Esophagus muscularis mucosa (tissue), 4 donors: Measurements from ENCODE around the gene SYMPK. TPM values are rescaled to one million over a fixed set of nuclear protein-coding genes. Genes with fewer than 3 reads are reported as not detected.
"Not testable (repeated sequence)": the region's sequence is repeated elsewhere in the genome, so short reads cannot be mapped to it uniquely, and the experiment has no call there.

Experiments
- DNase-seq: peaks from one replicate; pipeline ENCODE4 v3.0.0-alpha.2; 2017; ENCODE audit errors: extremely low spot score
- H3K27ac ChIP-seq, 4 donors: fragments of 200-600 bp; sonication (generic); replicated peaks in 1 of 4; 1 replicate in 3 of 4; 2 replicates in 1 of 4; pipeline ENCODE4 v1.5.1; 2016 to 2019; ENCODE audit warnings: mild to moderate bottlenecking in 1 of 4
- H3K27me3 ChIP-seq, 4 donors: fragments of 200-600 bp; sonication (generic); one replicate each; pipeline versions ENCODE4 v1.5.1 to v1.6.0; 2016 to 2019
- H3K36me3 ChIP-seq, 4 donors: fragments of 200-600 bp; sonication (generic); one replicate each; pipeline ENCODE4 v1.5.1; 2016 to 2019
- H3K4me1 ChIP-seq, 4 donors: fragments of 200-600 bp; sonication (generic); one replicate each; pipeline ENCODE4 v1.5.1; 2016 to 2019
- H3K4me3 ChIP-seq, 4 donors: fragments of 200-600 bp; sonication (generic); 1 replicate in 2 of 4; 2 replicates in 2 of 4; pipeline ENCODE4 v1.5.1; 2016 to 2019; ENCODE audit warnings: mild to moderate bottlenecking in 4 of 4, moderate library complexity in 1 of 4
- H3K9me3 ChIP-seq, 4 donors: fragments of 200-600 bp; sonication (generic); 1 replicate in 3 of 4; 2 replicates in 1 of 4; pipeline ENCODE4 v1.5.1; 2016 to 2019
- EP300 ChIP-seq: sonication (generic); formaldehyde crosslinking; IDR thresholded peaks from one replicate; pipeline ENCODE4 v1.6.1; 2017; ENCODE audit warnings: antibody characterized with exemption
- POLR2A ChIP-seq: fragments of 450-650 bp; IDR thresholded peaks from one replicate; pipeline ENCODE4 v1.6.1; 2017; ENCODE audit warnings: antibody characterized with exemption, moderate library complexity, mild to moderate bottlenecking, low read depth
- POLR2AphosphoS5 ChIP-seq, 2 donors: sonication (generic); formaldehyde crosslinking; IDR thresholded peaks; one replicate each; pipeline ENCODE4 v1.6.1; 2017; ENCODE audit warnings: antibody characterized with exemption in 2 of 2
- WGBS: methylation state at CpG from one replicate; pipeline ENCODE4 v1.1.5; 2018; 5-methylcytosine and 5-hydroxymethylcytosine counted together
- intact Hi-C: fragments of 100-400 bp; cut with DNase I; formaldehyde crosslinking; loops from one replicate; pipeline ENCODE4 v1.15.1; 2023
- total RNA-seq, 4 donors: library from RNA; depleted of rRNA; stranded (reverse); fragments of >200 nt; gene quantifications; one replicate each; pipeline versions ENCODE4 v1.1.0 to v1.2.1, GENCODE V29; 2016
- TF ChIP-seq, protein P1 (sequence below), 3 experiments: fragments of 200-600 bp in 2 of 3; fragments of 450-650 bp in 1 of 3; sonication (generic) in 2 of 3; IDR thresholded peaks; one replicate each; pipeline ENCODE4 v1.5.1; 2017 to 2019; ENCODE audit warnings: antibody characterized with exemption in 3 of 3, mild to moderate bottlenecking in 2 of 3, moderate library complexity in 1 of 3

Gene SYMPK
- total RNA-seq, 4 donors from 2014 or later = 22.0 to 44.2 (median 36.6) TPM

DNA sequence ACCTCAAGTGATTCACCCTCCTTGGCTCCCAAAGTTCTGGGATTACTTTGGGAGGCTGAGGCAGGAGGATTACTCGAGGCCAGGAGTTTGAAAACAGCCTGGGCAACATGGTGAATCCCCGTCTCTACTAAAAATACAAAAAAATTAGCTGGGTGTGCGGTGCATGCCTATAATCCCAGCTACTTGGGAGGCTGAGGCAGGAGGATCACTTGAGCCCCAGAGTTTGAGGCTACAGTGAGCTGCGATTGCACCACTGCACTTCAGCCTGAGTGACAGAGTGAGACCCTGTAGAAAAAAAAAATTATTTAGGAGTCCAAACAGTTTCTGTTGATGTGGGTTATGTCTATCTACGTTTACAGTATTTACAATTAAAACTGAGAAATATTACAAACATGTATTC lies 7.9 kb upstream of the SYMPK start:
- intact Hi-C loops = no loop called here
- DNase-seq = no peak
- TF ChIP-seq POLR2A (no peak), POLR2AphosphoS5 (IDR thresholded peaks at IDR 0.05) (no peak), EP300 (no peak)
- TF ChIP-seq, protein P1, sequence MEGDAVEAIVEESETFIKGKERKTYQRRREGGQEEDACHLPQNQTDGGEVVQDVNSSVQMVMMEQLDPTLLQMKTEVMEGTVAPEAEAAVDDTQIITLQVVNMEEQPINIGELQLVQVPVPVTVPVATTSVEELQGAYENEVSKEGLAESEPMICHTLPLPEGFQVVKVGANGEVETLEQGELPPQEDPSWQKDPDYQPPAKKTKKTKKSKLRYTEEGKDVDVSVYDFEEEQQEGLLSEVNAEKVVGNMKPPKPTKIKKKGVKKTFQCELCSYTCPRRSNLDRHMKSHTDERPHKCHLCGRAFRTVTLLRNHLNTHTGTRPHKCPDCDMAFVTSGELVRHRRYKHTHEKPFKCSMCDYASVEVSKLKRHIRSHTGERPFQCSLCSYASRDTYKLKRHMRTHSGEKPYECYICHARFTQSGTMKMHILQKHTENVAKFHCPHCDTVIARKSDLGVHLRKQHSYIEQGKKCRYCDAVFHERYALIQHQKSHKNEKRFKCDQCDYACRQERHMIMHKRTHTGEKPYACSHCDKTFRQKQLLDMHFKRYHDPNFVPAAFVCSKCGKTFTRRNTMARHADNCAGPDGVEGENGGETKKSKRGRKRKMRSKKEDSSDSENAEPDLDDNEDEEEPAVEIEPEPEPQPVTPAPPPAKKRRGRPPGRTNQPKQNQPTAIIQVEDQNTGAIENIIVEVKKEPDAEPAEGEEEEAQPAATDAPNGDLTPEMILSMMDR (IDR thresholded peaks at IDR 0.05) = no peak
- H3K27me3 ChIP-seq = peaks cover 0 to 7% (median 0%) of the 10 kb centered on the region in 4 donors
- H3K9me3 ChIP-seq = no peaks in the 10 kb centered on the region
- H3K4me3 ChIP-seq = no peak overlapping the region
- no peak overlapping the region for H3K27ac ChIP-seq
- H3K4me1 ChIP-seq = no peaks in the 10 kb centered on the region
- whole genome bisulfite sequencing = 82% methylated on average over 5 of the region's 5 CpGs
- no peaks in the 10 kb centered on the region for H3K36me3 ChIP-seq

DNA sequence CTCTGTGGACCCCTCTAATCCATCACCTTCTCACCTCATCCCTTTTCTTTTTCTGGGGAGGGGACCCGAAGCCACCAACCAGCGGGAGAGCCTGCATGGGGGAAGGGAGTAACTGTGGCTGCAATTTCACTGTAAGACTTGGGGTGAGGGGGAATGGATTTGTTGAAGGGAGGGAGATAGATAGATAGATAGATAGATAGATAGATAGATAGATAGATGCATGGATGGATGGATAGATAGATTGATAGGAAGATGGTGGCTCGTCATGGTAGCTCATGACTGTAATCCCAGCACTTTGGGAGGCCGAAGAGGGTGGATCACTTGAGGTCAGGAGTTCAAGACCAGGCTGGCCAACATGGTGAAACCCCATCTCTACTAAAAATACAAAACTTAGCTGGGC lies 4.3 kb upstream of the SYMPK start:
- peaks cover 13 to 18% (median 17%) of the 10 kb centered on the region in 4 donors for H3K4me1 ChIP-seq
- 57% methylated on average over 4 of the region's 4 CpGs for WGBS
- not testable (repeated sequence) for H3K27ac ChIP-seq, H3K4me3 ChIP-seq, DNase-seq, H3K9me3 ChIP-seq, H3K36me3 ChIP-seq
- H3K27me3 ChIP-seq = peaks cover 10 to 31% (median 16%) of the 10 kb centered on the region in 4 donors
- intact Hi-C loops = loop anchor here (10.0 kb wide), 1 partner anchor 148 kb away; no protein-coding TSS in a partner anchor

DNA sequence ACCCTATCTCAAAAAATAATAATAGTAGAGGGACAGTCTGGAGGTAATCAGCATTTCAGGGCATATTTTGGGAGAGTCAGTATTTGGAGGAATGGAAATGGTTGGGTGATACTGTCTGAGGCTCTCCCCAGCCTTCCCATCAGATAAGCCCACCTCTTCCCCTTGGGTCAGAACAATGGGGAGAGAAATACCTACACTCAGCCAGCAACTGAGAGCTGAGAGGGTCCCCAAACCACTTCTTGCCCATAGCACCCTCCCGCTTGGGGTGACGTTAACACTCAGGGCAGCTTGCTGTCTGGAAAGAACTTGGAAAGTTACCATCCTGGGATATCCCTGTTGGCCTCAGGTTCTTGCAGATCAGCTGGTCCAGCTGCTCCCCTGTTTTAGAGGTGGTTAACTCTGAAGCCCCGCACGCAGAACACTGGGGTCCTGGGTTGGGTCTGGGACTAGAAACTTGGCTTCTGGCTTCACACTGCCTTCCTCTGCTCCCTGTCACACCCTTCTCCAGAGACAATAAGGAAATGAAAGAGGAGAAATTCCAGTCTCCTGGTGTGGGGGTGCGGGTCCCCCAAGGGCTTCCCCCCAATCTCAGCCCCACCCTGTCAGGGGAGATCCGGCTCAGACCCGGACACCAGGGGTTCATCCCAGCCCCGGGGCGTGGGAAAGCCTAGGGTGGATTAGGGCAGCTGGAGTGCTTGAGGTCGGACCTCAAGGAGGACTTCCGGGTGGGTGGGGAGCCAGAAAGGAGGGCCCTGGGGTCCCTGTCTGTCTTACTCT lies 3.6 kb upstream of the SYMPK start:
- Histone ChIP-seq H3K27ac (no peak overlapping the region), H3K27me3 (peaks cover 10 to 31% (median 16%) of the 10 kb centered on the region in 4 donors), H3K4me1 (peaks cover 19 to 25% (median 23%) of the 10 kb centered on the region in 4 donors), H3K4me3 (no peak overlapping the region), H3K36me3 (no peaks in the 10 kb centered on the region), H3K9me3 (no peaks in the 10 kb centered on the region)
- no peak for TF ChIP-seq EP300
- 72% methylated on average over 8 of the region's 11 CpGs for WGBS
- intact Hi-C loops = loop anchor here (10.0 kb wide), 1 partner anchor 148 kb away; no protein-coding TSS in a partner anchor
- DNase-seq = no peak

DNA sequence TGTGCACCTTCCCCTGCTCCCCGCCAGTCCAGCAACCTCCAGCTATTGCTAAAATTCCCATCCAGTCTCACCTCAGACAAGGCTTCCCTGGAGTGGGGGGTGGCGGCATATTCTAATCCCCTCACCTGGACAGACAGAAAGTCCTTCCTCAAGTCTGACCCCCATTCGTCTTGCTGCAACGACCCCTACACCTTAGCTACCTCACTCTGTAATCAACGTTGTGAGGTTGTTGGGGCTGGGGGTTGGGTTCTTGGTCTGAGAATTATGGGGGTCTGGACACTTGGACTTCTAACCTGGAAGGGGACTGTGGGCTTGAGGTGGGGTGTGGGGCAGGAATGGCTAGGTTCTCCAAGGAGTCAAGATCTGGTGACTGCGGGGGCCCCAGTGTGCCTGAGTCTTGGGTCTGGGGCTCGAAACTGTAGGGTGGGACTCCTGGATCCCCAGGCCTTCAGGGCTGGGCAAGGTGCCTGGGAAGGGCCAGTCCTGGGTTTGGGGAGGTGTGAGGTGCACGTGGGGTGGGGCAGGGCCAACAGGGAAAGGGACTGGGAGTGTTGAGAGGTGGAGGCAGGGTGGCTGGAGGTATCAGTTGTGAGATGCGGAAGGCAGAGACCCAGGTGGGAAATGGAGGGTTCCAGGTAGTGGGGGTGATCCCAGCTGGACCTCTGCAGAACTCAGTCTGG lies 2.5 kb upstream of the SYMPK start:
- TF ChIP-seq POLR2A = no peak
- TF ChIP-seq EP300 = no peak
- TF ChIP-seq, protein P1 (IDR thresholded peaks at IDR 0.05) = no peak
- TF ChIP-seq POLR2AphosphoS5 (IDR thresholded peaks at IDR 0.05) = no peak
- Histone ChIP-seq H3K9me3 (no peaks in the 10 kb centered on the region), H3K36me3 (peaks cover 0 to 6% (median 0%) of the 10 kb centered on the region in 4 donors), H3K27ac (no peak overlapping the region), H3K4me3 (no peak overlapping the region), H3K4me1 (peaks cover 24 to 35% (median 33%) of the 10 kb centered on the region in 4 donors), H3K27me3 (peaks cover 10 to 31% (median 16%) of the 10 kb centered on the region in 4 donors)
- DNase-seq = no peak
- intact Hi-C loops = loop anchor here (10.0 kb wide), 1 partner anchor 149 kb away; no protein-coding TSS in a partner anchor
- WGBS = 67% methylated on average over 7 of the region's 9 CpGs

DNA sequence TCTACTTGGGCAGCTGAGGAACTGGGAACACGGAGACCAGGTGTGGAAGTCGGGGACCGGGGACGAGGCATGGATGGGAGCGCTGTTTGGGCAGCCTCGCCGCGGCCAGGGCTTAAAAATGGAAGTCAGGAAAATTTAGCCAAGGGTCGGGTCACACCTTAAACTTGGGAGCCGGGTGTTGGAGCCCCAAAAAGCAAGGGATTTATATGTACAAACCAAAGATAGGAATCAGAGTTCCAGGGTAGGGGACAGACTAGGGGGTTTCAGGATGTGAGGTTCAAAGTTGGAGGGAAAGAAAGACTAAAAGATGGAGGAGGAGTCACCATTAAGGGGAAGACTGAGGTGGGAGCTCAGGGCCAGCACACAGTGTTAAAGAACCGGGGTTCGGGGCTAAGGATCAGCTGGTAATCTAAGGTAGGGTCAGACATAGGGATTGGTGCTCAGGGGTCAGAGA lies 1.7 kb upstream of the SYMPK start:
- H3K36me3 ChIP-seq = peaks cover 2 to 12% (median 4%) of the 10 kb centered on the region in 4 donors
- peak overlapping the region in 1 of 4 donors; percentile 16 for H3K27ac ChIP-seq
- no peak for TF ChIP-seq POLR2A
- no peak for TF ChIP-seq POLR2AphosphoS5 (IDR thresholded peaks at IDR 0.05)
- TF ChIP-seq, protein P1 (IDR thresholded peaks at IDR 0.05) = no peak
- no peak for TF ChIP-seq EP300
- peaks cover 10 to 31% (median 16%) of the 10 kb centered on the region in 4 donors for H3K27me3 ChIP-seq
- intact Hi-C loops = loop anchor here (10.0 kb wide), 1 partner anchor 150 kb away; no protein-coding TSS in a partner anchor
- 36% methylated on average over 12 of the region's 12 CpGs for WGBS
- peaks cover 24 to 36% (median 33%) of the 10 kb centered on the region in 4 donors for H3K4me1 ChIP-seq
- H3K9me3 ChIP-seq = no peaks in the 10 kb centered on the region
- DNase-seq = no peak
- peak overlapping the region in 3 of 4 donors; percentile 94 to 99 (median 97) for H3K4me3 ChIP-seq
